Activated CD4-positive, alpha-beta T cell treated with anti-CD3 and anti-CD28 coated beads, Interleukin-2, amount 10 ng/mL, durations not matched to agents 24 days and 14 days (primary cell): Measurements from ENCODE around the gene CHIC2. TPM values are rescaled to one million over a fixed set of nuclear protein-coding genes. Genes with fewer than 3 reads are reported as not detected.

ENCODE experiments used
- DNase-seq: peaks from one replicate; pipeline ENCODE4 v3.0.0; 2022
- H3K27ac Mint-ChIP-seq: one replicate; pipeline ENCODE4 v1.8.0; 2022; ENCODE audit warnings: mild to moderate bottlenecking, mixed read lengths
- H3K27me3 Mint-ChIP-seq: one replicate; pipeline ENCODE4 v1.8.0; 2022; ENCODE audit warnings: mixed read lengths
- H3K36me3 Mint-ChIP-seq: one replicate; pipeline ENCODE4 v1.8.0; 2022; ENCODE audit warnings: low read depth, mild to moderate bottlenecking, mixed read lengths
- H3K4me1 Mint-ChIP-seq: one replicate; pipeline ENCODE4 v1.8.0; 2021; ENCODE audit warnings: mixed read lengths
- H3K4me3 Mint-ChIP-seq: one replicate; pipeline ENCODE4 v1.8.0; 2022; ENCODE audit warnings: mild to moderate bottlenecking, moderate library complexity, mixed read lengths
- H3K9me3 Mint-ChIP-seq: one replicate; pipeline ENCODE4 v1.8.0; 2021; ENCODE audit warnings: mixed read lengths
- intact Hi-C: fragments of 100-400 bp; cut with micrococcal nuclease; formaldehyde crosslinking; loops from one replicate; pipeline ENCODE4 v1.15.1; 2023
- total RNA-seq: library from RNA; stranded (reverse); gene quantifications from 2 replicates; pipeline ENCODE4 v1.2.3, GENCODE V29; 2022

CHIC2 gene
- total RNA-seq, 1 donor from 2014 or later, result 23.8 TPM

GRCh38 chr4:54089875-54090274, 25.5 kb upstream of the CHIC2 start:
- Mint-ChIP-seq H3K27me3 (peaks cover 72% of the 10 kb centered on the region), H3K36me3 (no peaks in the 10 kb centered on the region), H3K27ac (no peak overlapping the region), H3K9me3 (no peaks in the 10 kb centered on the region), H3K4me1 (peaks cover 18% of the 10 kb centered on the region), H3K4me3 (no peak overlapping the region)
- intact Hi-C loops, result loop anchor here (2.0 kb wide), 1 partner anchor 25 kb away; the partner anchor contains the start of gene CHIC2
- no peak for DNase-seq

GRCh38 chr4:54085284-54085683, 20.9 kb upstream of the CHIC2 start:
- Mint-ChIP-seq H3K36me3 (no peaks in the 10 kb centered on the region), H3K9me3 (no peaks in the 10 kb centered on the region), H3K27me3 (peaks cover 40% of the 10 kb centered on the region), H3K4me3 (no peak overlapping the region), H3K27ac (no peak overlapping the region), H3K4me1 (no peaks in the 10 kb centered on the region)
- no peak for DNase-seq
- intact Hi-C loops, result no loop called here

GRCh38 chr4:54082168-54082567, 17.8 kb upstream of the CHIC2 start:
- DNase-seq, result no peak
- H3K27ac Mint-ChIP-seq, result no peak overlapping the region
- H3K27me3 Mint-ChIP-seq, result peaks cover 35% of the 10 kb centered on the region
- no peaks in the 10 kb centered on the region for H3K36me3 Mint-ChIP-seq
- H3K9me3 Mint-ChIP-seq, result no peaks in the 10 kb centered on the region
- H3K4me3 Mint-ChIP-seq, result no peak overlapping the region
- intact Hi-C loops, result no loop called here
- H3K4me1 Mint-ChIP-seq, result no peaks in the 10 kb centered on the region

GRCh38 chr4:54077812-54078211, 13.4 kb upstream of the CHIC2 start:
- Mint-ChIP-seq H3K4me1 (no peaks in the 10 kb centered on the region), H3K36me3 (no peaks in the 10 kb centered on the region), H3K27ac (no peak overlapping the region), H3K9me3 (no peaks in the 10 kb centered on the region), H3K27me3 (peaks cover 26% of the 10 kb centered on the region), H3K4me3 (no peak overlapping the region)
- DNase-seq, result no peak
- intact Hi-C loops, result no loop called here

- Mint-ChIP-seq H3K4me3 (no peak overlapping the region), H3K27ac (no peak overlapping the region), H3K4me1 (no peaks in the 10 kb centered on the region), H3K36me3 (no peaks in the 10 kb centered on the region), H3K9me3 (no peaks in the 10 kb centered on the region), H3K27me3 (peaks cover 26% of the 10 kb centered on the region)
- intact Hi-C loops, result no loop called here
- peak; percentile 31 for DNase-seq
These were observed 12.3 kb upstream of the CHIC2 start for GRCh38 chr4:54076673-54077072.

GRCh38 chr4:54074381-54074780, 10.0 kb upstream of the CHIC2 start:
- intact Hi-C loops, result no loop called here
- no peaks in the 10 kb centered on the region for H3K4me1 Mint-ChIP-seq
- DNase-seq, result no peak

GRCh38 chr4:54073271-54073880, 9.0 kb upstream of the CHIC2 start:
- peaks cover 24% of the 10 kb centered on the region for H3K27me3 Mint-ChIP-seq
- intact Hi-C loops, result no loop called here
- no peak overlapping the region for H3K27ac Mint-ChIP-seq
- peaks cover 4% of the 10 kb centered on the region for H3K9me3 Mint-ChIP-seq
- DNase-seq, result no peak
- H3K36me3 Mint-ChIP-seq, result no peaks in the 10 kb centered on the region
- H3K4me1 Mint-ChIP-seq, result no peaks in the 10 kb centered on the region
- H3K4me3 Mint-ChIP-seq, result no peak overlapping the region

More at GRCh38 chr4:54074381-54074780, 10.0 kb upstream of the CHIC2 start:
- Mint-ChIP-seq H3K9me3 (peaks cover 4% of the 10 kb centered on the region), H3K27me3 (peaks cover 21% of the 10 kb centered on the region), H3K27ac (no peak overlapping the region), H3K4me3 (no peak overlapping the region), H3K36me3 (no peaks in the 10 kb centered on the region)

- Mint-ChIP-seq H3K27me3 (peaks cover 7% of the 10 kb centered on the region), H3K36me3 (peaks cover 6% of the 10 kb centered on the region), H3K4me3 (no peak overlapping the region), H3K9me3 (peaks cover 4% of the 10 kb centered on the region), H3K4me1 (peaks cover 17% of the 10 kb centered on the region), H3K27ac (peak overlapping the region; percentile 1)
- intact Hi-C loops, result loop anchor here (10.0 kb wide), 1 partner anchor 1202 kb away; the partner anchor contains the start of gene RASL11B
- DNase-seq, result no peak
These were observed 2.8 kb upstream of the CHIC2 start for GRCh38 chr4:54067166-54067565.

GRCh38 chr4:54066718-54067129, 2.3 kb upstream of the CHIC2 start:
- intact Hi-C loops, result loop anchor here (10.0 kb wide), 1 partner anchor 1202 kb away; the partner anchor contains the start of gene RASL11B

GRCh38 chr4:54066088-54066415, 1.6 kb upstream of the CHIC2 start:
- DNase-seq, result peak; percentile 62
- Mint-ChIP-seq H3K4me3 (no peak overlapping the region), H3K27me3 (peaks cover 7% of the 10 kb centered on the region), H3K4me1 (peaks cover 26% of the 10 kb centered on the region), H3K27ac (no peak overlapping the region), H3K36me3 (peaks cover 11% of the 10 kb centered on the region), H3K9me3 (peaks cover 4% of the 10 kb centered on the region)
- intact Hi-C loops, result loop anchor here (10.0 kb wide), 1 partner anchor 1201 kb away; the partner anchor contains the start of gene RASL11B

More at GRCh38 chr4:54066718-54067129, 2.3 kb upstream of the CHIC2 start:
- Mint-ChIP-seq H3K4me1 (peaks cover 21% of the 10 kb centered on the region), H3K27ac (no peak overlapping the region), H3K4me3 (no peak overlapping the region), H3K36me3 (peaks cover 9% of the 10 kb centered on the region), H3K27me3 (peaks cover 7% of the 10 kb centered on the region), H3K9me3 (peaks cover 4% of the 10 kb centered on the region)
- no peak for DNase-seq

GRCh38 chr4:54065282-54066087, 1.1 kb upstream of the CHIC2 start:
- intact Hi-C loops, result loop anchor here (2.0 to 10.0 kb wide), 2 partner anchors 25 to 1201 kb away; partner anchors contain the start of gene RASL11B
- Mint-ChIP-seq H3K27ac (peak overlapping the region; percentile 78), H3K9me3 (peaks cover 4% of the 10 kb centered on the region), H3K4me1 (peaks cover 26% of the 10 kb centered on the region), H3K4me3 (peak overlapping the region; percentile 66), H3K27me3 (peaks cover 7% of the 10 kb centered on the region), H3K36me3 (peaks cover 11% of the 10 kb centered on the region)
- DNase-seq, result no peak

GRCh38 chr4:54063737-54064316, 578 bp downstream of the CHIC2 start:
- DNase-seq, result peak; percentile 82
- intact Hi-C loops, result loop anchor here (1.0 to 10.0 kb wide), 8 partner anchors 27 to 1352 kb away; partner anchors contain the start of genes RASL11B, SCFD2 and TMEM165
- H3K4me3 Mint-ChIP-seq, result peak overlapping the region; percentile 96
- peaks cover 17% of the 10 kb centered on the region for H3K36me3 Mint-ChIP-seq
- peaks cover 3% of the 10 kb centered on the region for H3K27me3 Mint-ChIP-seq
- peak overlapping the region; percentile 92 for H3K27ac Mint-ChIP-seq
- H3K9me3 Mint-ChIP-seq, result no peaks in the 10 kb centered on the region
- peaks cover 33% of the 10 kb centered on the region for H3K4me1 Mint-ChIP-seq

- Mint-ChIP-seq H3K4me1 (peaks cover 36% of the 10 kb centered on the region), H3K36me3 (peaks cover 17% of the 10 kb centered on the region), H3K27ac (peak overlapping the region; percentile 92), H3K4me3 (peak overlapping the region; percentile 96), H3K27me3 (no peaks in the 10 kb centered on the region), H3K9me3 (no peaks in the 10 kb centered on the region)
- intact Hi-C loops, result loop anchor here (1.0 to 10.0 kb wide), 7 partner anchors 66 to 1351 kb away; partner anchors contain the start of genes RASL11B, SCFD2 and TMEM165
- DNase-seq, result peak; percentile 67
These were observed 1.2 kb downstream of the CHIC2 start for GRCh38 chr4:54063229-54063628.
